IPS-NIHi7 (cell line): Measurements from ENCODE around the gene TRAF3IP1.
"Not testable (repeated sequence)": the region's sequence is repeated elsewhere in the genome, so short reads cannot be mapped to it uniquely, and the experiment has no call there.

ENCODE experiments used
- DNase-seq: peaks from one replicate; pipeline ENCODE4 v3.0.0; 2012; ENCODE audit warnings: mixed read lengths; ENCODE audit errors: extremely low spot score

The TRAF3IP1 gene, protein sequence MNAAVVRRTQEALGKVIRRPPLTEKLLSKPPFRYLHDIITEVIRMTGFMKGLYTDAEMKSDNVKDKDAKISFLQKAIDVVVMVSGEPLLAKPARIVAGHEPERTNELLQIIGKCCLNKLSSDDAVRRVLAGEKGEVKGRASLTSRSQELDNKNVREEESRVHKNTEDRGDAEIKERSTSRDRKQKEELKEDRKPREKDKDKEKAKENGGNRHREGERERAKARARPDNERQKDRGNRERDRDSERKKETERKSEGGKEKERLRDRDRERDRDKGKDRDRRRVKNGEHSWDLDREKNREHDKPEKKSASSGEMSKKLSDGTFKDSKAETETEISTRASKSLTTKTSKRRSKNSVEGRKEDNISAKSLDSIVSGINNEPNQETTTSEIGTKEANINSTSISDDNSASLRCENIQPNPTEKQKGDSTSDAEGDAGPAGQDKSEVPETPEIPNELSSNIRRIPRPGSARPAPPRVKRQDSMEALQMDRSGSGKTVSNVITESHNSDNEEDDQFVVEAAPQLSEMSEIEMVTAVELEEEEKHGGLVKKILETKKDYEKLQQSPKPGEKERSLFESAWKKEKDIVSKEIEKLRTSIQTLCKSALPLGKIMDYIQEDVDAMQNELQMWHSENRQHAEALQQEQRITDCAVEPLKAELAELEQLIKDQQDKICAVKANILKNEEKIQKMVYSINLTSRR

DNA sequence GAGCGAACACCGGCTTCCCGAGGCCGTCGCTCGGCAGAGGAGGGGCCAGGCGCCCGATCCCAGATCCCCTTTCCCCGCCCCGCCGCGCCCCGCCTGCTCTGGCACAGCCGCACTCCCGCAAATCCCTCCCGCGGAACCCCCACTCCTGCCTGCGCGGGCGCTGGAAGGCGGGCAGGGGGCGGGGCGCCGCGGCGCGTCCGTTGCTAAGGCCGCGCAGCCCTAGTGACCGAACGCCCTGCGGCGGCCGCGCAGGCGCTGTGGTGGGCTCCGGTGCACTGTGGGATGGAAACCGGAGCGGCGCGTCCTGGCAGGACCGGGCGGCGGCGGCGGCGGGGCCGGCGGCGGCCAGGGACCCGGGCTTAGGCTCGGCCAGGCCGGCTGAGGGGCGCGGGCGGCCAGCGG is at the start of gene TRAF3IP1:
Gene TRAF3IP1 (plus strand): TSS at position 273 of the 402 bp plus-strand sequence. CDS start 145 bp downstream, outside the sequence.
- DNase-seq: peak; percentile 97

DNA sequence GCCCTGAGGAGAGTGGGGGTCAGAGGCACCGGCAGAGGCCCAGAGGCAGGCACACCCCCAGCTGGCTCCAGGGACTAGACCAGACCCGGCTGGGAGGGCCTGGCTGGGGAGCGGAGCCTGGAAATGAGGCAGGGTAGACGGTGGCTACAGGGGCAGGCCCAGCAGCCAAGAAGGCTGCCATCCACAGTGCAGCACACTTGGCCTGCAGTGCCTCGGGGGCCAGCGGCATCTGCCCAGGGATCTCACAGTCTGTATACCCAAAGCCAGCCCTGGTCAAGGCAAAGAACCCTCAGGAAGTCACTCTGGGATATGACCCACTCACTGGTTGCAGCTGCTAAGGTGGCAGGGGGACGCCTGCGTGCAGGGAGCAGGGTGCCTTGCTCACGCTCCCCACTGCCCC is 49.7 kb upstream of the TRAF3IP1 start:
- DNase-seq: no peak

DNA sequence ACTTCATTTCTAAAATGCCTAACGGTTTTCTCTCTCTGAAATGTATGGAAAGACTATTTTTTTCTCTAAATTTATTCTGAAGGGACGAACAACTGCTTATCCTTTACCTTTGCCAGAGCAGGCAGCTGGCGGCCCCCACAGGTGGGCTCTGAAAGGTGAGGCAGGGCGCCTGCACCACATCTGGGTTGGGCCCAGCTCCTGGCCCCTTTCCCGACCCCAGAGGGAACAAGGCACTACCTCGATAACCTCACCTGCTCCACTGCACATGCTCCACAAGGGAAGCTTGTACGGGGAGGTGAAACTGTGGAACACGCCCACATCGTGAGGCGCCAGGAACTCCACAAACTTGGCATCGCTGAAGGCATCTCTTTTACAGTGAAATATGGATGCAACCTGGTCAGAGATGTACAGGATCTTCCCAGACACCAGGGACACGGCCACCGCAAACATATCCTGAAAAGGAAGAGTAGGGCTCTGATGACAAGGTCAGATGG is 49.2 kb upstream of the TRAF3IP1 start:
- DNase-seq: no peak

DNA sequence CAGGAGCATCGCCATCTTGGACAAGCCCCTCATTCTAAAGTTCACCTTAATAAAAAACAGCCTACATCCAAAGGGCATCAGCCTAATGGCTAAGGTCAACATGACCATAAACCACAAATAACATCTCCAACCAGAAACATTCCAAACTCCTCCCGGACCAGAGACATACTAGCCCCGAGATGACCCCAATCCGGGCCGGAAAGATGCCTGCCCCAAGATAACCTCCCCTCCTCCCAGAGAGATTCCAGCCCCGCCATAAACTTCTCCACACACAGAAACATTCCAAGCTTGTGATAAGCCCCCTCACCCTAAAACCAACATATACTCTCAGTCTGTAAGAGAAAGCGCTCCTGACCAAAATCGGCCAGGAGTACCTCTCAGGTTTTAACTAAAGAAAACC is 48.6 kb upstream of the TRAF3IP1 start:
- DNase-seq: not testable (repeated sequence)

DNA sequence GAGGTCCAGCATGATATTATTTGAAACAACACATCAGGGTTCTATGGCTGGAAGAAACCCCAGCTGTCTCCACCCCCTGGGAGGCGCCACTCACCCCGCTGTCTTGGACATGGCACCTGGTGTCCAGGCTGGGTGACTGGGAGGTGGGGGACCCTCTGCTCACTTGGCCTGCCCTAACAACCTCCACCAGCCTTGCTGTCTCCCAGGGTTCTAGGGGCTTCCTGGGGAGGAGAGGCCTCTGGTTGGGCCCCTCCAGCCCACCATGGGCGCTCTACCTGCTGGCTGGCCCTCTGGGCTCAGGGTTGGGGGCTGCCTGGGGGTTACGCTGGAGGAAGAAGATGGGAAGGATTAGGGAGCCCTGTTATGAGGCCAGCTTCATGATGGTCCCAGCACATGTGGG is 48.2 kb upstream of the TRAF3IP1 start:
- DNase-seq: no peak

DNA sequence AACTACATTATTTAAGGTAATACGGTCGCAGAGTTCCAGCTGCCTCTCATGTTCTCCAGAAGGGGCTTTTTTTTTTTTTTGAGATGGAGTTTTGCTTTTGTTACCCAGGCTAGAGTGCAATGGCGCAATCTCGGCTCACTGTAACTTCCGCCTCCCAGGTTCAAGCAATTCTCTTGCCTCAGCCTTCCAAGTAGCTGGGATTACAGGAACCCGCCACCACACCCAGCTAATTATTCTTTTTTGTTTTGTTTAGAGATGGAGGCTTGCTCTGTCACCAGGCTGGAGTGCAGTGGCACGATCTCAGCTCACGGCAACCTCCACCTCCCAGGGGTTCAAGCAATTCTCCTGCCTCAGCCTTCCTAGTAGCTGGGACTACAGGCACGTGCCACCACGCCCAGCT is 46.9 kb upstream of the TRAF3IP1 start:
- DNase-seq: not testable (repeated sequence)

DNA sequence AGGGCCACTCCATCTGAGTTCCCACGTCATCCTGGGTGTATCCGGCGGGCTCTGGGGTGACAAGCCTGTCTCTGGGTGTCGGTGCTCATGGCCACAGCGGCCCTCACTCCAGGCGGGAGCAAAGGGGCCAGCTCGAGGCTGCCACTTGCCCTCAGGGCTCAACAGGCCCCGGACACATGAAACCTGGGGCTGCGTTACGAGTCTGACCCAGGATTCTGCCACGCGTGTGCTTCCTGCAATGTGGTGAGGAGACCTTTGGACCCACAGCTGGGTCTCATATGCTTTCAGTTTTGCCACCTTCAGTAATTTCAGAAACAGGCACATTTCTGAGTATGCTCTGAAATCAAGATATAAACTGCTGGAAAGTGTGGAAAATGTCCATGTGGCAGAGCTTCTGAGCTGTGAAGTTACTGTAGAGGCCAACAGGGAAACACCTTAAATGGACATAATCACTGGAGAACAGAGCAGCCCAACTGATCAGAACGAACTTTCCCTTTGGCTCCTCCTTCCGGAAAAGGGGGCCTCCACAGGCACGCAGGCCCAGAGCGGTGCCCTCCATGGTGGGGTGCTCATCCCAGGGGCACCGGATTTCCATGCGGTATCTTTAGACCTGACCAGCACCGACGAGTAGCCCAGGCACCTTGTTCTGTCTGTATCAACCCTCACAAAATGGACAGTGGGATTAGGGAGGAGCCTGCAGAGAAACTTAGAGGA is 46.0 kb upstream of the TRAF3IP1 start:
- no peak for DNase-seq

DNA sequence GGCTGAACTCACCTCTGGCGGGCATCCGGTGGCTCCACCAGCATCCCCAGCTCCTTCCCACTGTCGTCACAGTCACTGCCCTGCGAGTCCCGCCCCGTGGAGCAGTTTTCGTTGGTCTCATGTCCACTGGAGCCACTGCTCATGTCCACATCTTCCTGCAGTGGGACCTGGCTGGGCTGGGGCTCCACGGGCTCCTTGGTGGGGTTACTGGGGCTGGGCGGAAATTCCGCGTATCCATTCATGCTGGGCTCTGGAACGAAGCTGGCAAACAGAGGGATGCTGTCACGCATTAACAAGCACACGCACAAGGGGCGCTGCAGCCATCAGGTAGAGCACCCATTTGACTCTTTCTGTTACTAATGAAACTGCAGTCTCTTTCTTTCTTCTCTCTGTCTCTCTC is 42.6 kb upstream of the TRAF3IP1 start:
- peak; percentile 66 for DNase-seq

DNA sequence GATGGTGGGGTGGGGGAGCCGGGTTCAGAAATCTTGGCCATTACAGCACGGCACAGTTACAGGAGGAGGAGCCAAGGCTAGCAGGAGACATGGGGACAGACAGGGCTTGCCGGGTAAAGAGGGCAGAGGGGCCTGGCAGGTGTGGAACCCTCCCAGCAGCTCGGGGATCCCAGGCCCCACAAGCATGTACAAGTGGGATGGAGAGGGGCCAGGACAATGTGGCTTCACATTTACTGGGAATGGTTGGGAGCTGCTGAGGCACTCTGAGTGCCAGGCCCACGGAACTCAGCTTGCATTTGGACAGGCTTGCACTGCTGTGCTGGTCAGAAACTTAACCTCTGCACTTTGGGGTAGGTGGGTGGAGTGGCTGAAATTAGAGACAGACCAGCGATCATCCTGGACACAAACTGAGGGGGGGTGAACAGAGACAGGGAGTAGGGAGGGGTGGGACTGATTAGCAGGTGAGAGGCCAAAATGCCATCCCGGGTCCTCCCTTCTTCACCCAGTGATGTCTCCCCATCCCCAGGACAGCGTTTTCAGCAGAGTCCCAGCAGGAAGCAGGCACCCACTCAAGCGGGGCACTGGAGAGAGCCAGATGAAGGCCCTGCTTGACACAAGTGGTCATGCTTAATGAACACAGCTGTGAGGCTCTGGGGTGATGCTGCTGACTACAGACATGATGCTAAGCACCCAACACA is 41.5 kb upstream of the TRAF3IP1 start:
- DNase-seq: no peak

DNA sequence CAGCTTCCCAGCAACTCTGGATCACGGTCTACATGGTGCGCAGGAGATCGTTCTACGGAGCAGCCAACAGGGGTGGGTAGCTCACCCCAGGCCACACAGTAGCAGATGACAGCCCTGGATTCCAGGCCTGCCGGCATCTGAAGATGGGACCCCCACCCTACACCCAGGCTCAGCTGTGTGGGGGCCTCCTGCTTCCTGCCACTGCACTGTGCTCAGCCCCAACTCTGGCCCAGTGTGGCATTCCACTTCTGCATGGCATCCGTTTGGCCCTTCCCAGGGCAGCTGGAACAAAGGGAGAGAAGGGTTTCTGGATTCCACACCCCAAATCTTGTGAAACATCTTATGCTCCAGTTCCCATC is 41.0 kb upstream of the TRAF3IP1 start:
- DNase-seq: no peak

DNA sequence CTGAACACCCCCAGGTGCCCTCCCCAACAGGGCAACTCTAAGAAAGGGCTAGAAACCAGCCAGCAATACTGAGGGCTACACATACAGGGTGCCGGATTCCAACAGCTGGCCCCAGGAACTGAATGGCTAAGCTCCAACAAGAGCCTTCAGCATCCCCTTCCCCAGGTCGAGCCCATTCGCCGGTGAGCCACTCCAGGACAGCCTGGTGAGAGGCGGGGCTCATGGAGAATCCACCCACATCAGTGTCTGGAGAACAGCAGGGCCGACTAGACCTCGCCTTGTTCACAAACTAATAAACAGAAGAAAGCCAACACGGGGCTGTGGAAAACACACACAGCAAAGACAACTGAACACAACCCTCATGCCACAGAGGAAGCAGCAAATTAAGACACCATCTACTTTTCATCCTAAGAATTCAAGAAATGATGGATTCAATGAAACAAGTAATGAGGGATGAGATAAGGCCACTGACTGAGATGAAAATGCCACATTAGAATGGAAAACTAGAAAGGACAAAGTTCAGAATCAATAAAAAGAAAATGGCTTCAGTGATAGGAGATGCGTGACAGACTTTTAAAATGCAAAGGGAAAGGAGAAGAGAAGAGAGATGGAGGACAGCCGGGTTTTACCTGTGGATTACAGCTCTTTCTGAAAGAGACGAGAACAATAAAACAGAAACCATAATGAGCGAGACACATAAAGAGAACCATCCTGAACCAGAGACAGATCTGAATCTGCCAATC is 40.1 kb upstream of the TRAF3IP1 start:
- no peak for DNase-seq

DNA sequence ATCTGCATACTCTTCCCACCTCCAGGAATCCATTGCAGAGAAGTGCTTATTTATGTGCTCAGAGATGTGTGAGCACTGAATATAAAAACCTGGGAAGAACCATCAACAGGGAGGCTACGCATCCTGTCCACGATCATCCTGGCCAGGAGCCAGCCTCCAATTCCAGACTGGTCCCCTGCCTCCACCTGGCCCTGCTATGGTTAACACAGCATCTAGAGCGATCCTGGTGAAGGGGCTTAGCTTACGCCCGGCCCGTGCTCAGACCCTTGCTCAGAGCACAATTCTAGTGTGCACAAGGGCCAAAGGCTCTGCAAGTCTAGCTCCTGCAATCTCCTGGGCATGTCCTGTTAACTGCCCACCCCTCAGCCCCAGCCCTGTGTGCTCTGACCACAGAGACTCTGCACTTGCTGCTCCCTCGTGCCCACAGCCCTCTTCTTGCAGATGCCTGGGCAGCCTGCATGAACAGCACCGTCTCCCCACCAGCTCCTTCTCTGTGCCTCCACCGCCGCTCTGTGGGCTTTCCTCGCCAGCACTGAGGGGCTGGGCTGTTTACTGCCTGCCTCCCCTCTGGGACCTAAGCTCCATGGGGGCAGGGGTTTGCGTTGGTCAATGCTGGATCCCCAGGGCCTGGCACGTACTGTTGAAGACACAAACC is 38.4 kb upstream of the TRAF3IP1 start:
- no peak for DNase-seq

DNA sequence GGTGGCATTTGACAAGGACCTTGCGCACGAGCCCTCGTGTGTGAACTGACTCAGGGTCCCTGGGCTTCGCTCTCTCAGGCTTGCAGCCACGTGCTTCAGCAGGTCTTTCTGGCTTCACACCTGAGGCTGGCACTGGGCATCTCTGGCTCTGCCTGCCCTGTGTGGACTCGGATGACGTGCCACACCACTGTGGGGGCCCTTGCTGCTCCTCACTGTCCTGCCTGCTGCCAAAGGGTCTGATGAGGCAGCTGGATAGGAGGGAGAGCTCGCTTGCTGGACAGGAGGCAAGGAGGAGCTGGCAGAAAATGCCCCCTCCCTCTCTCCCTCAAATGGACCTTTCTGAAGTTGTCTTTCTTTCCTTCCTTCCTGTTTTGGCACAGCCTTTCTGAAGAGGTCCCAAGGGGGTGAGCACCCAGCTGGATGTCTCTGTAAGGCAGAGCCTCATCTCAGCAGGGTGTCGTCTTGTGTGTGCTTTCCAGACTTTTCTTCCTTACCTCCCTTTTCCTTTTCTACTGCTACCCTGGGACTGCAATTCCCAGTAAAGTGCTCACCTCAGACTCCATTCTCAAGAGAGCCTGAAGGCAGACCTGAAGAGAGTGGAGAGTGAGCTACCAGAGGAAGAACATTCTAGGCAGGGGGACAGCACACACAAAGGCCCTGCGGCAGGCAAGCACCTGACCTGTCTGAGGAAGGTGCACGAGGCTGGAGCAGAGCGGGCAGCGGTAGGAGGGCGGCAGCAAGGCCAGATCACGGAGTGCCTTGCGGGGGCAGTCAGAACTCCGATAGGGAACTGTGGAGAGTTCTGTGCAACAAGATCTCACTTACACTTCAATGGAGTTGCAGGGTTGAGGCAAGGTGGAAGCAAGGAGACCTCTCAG is 37.2 kb upstream of the TRAF3IP1 start:
- DNase-seq: no peak

DNA sequence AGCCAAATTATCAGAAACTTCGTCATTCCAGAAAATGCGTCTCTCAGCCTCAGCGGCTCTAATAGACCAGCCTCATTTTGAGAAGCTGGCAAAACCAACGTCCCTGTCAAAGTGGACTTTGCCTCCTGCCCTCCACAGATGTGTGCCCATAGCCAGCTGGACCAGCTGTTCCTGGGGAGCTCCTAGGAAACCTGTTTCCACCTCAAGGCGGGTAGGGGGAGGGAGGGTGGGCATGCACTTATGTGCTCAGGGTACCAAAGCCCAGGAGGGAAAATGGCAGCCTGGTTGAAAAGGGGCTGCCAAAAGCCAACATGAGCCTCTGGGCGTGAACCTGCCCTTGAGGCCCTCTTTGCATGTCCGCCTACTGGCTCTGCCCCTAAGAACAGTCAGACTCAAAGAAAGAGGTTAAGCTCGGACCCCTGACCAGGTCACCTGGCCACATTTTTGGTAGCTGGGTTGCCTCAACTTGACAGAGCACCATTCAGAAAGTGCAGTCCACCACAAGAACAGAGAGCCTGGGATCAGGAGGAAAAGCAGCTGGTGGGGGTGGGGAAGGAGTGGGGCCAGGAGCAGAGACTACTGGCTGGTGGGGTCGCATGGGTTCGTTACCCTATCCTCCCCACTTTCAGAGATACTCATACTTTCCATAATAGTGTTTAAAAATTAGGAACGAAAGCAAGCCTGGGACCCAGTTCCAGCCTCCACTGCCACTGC is 35.4 kb upstream of the TRAF3IP1 start:
- no peak for DNase-seq

DNA sequence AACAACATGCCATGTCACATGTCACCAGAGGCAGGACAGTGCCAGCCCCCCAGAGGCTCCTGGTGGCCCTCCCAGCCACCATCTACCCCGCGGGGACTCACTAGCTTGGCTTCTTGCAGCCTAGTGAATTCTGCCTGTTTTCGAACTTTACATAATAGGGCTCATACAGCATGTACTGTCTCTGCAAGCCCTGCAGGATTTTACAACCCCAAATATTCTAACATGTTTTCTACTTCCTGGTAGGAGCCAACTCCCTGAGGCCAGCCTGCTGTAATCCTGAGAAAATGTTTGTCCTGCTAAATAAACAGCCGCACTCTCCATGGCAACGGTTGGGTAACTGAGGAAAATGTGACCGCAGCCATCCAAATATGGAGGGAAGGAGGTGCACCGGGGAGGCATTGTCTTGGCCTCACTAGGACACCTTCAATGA is 34.6 kb upstream of the TRAF3IP1 start:
- DNase-seq: no peak

DNA sequence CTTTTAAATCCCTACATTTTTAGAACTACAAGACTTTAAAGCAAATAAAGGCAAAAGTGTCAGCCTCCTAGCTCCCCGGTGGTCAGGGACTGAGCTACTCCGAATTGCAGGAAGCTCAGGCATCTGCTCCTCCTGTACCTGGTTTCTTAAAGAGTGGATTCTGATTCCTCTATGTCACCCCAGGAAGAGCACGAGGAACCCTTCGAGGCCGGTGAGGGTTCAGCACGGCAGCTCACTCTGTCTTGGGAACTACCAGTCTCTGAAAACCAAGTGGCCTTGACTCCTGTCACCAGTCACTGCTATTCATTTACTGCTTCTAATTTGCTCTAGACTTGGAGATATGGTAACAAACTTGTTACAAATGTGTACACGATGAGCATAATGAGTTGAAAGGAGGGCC is 34.2 kb upstream of the TRAF3IP1 start:
- DNase-seq: no peak

DNA sequence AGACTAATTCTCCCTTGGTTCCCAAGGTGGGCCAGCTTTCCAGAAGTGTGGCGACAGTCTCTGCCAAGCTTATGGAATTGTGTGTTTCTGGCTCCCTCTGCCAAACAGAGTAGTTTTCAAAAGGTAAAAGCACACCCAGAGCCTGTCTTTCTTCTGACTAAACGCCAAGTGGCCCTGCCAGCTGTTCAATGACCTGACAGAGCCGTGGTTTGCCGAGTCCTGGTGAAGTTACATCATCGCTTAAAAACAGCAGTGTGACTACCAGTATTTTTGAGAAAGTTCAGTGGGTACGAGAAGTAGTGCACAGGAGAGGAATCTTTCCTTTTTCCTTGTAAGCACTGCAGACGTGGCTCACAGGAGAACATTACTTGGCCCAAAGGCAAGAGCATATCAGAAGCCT is 33.8 kb upstream of the TRAF3IP1 start:
- DNase-seq: no peak

DNA sequence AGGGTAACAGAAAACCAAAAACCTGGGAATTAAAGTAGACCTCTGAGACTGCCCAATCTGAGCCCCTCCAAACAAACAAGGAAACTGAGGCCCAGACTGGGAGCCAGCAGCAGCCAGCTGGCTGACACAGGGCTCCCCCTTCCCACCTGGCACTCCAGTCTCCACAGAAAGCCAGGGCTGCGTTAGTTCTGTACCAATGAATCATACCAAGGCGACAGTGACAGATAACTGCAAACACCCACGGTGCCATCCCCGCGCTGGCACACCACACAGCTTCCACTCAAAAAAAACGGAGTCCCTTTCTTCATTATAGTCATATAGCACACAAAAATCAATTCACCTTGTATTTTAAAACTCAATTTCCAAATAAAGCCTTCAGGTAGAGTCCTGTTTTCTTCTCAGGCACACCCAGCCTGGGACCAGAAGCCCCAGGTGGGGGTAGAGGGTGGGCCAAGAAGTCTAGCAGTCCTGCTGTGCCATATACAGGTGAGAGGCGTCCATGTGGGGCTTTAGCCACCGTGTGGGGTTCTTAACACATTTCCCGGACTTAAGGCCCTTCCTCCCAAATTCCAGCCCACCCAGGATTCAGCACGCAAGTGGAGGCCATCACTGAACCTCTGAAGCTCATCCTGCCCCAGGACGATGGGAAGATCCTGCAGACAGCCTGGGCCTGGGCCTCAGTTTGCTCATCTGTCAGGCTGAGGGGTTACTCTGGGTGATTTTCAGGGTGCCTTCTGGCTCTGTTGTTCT is 33.2 kb upstream of the TRAF3IP1 start:
- DNase-seq: no peak
